ENCODE data around the gene ACOT12.

The ACOT12 gene

DNA sequence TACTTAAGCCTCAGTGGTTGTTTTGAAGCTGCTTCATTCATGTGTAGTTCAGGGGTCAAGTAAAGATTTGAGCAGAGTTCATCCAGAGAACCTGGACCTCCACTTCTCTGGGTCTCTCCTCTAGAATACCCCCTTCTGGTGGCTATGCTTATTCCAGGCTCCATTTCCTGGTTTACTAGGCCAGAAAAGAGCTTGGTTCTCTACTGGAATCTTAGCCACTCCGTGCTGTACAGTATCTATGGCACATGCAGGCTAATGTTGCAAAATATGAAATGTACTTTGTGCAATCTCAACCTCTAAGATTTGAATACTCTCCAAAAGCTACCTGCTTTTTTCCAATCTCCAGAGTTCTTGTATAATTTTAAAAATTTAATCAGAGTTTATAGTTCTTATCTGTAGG, 110.0 kb downstream of the ACOT12 start:
- no peak for DNase-seq
